ENCODE results near the gene ANKRD40CL. TPM values are rescaled to one million over a fixed set of nuclear protein-coding genes. Genes with fewer than 3 reads are reported as not detected.

ANKRD40CL gene
- polyA plus RNA-seq, 4 donors: 39.0 to 298 (median 149) TPM

- peaks cover 0 to 61% (median 0%) of the 10 kb centered on the region in 3 donors for H3K4me1 ChIP-seq (ENCODE audit: control insufficient read depth in 3 of 3, insufficient read depth in 2 of 3, low read depth in 1 of 3, low read length in 2 of 3)
Observed at GRCh38 chr17:50763716-50764475, 3.4 kb downstream of the ANKRD40CL start.

GRCh38 chr17:50762177-50762576, 5.1 kb downstream of the ANKRD40CL start:
- DNase-seq (no peak), FAIRE-seq (no peak)
- no peaks in the 10 kb centered on the region for H3K9me3 ChIP-seq (ENCODE audit: control insufficient read depth in 2 of 2, insufficient read depth in 1 of 2, low read depth in 1 of 2, low read length in 1 of 2)
- H3K27ac ChIP-seq (ENCODE audit: low read depth in 1 of 3, low read length in 2 of 3): no peak overlapping the region
- H3K27me3 ChIP-seq (ENCODE audit: control insufficient read depth in 3 of 3, insufficient read depth in 3 of 3, low read length in 3 of 3): no peaks in the 10 kb centered on the region
- no peak overlapping the region for H3K4me3 ChIP-seq (ENCODE audit: low read depth in 1 of 3, low read length in 3 of 3)
- H3K36me3 ChIP-seq (ENCODE audit: control insufficient read depth in 3 of 3, insufficient read depth in 2 of 3, low read depth in 1 of 3, low read length in 3 of 3): peaks cover 0 to 16% (median 2%) of the 10 kb centered on the region in 3 donors
- H3K4me1 ChIP-seq (ENCODE audit: control insufficient read depth in 3 of 3, insufficient read depth in 2 of 3, low read depth in 1 of 3, low read length in 2 of 3): peaks cover 0 to 49% (median 0%) of the 10 kb centered on the region in 3 donors
- WGBS, 3 donors: 97 to 100% (median 99%) methylated on average over 2 of the region's 2 CpGs

More at GRCh38 chr17:50763716-50764475, 3.4 kb downstream of the ANKRD40CL start:
- Histone ChIP-seq H3K27ac (ENCODE audit: low read depth in 1 of 3, low read length in 2 of 3) (peak overlapping the region in 2 of 3 donors; percentile 4 to 96), H3K27me3 (ENCODE audit: control insufficient read depth in 3 of 3, insufficient read depth in 3 of 3, low read length in 3 of 3) (no peaks in the 10 kb centered on the region), H3K36me3 (ENCODE audit: control insufficient read depth in 3 of 3, insufficient read depth in 2 of 3, low read depth in 1 of 3, low read length in 3 of 3) (peaks cover 0 to 16% (median 2%) of the 10 kb centered on the region in 3 donors), H3K9me3 (ENCODE audit: control insufficient read depth in 2 of 2, insufficient read depth in 1 of 2, low read depth in 1 of 2, low read length in 1 of 2) (no peaks in the 10 kb centered on the region), H3K4me3 (ENCODE audit: low read depth in 1 of 3, low read length in 3 of 3) (no peak overlapping the region)
- FAIRE-seq (no peak), DNase-seq (peak; percentile 65 to 77)
- 31 to 63% (median 33%) methylated on average over 2 of the region's 2 CpGs for WGBS, 3 donors

GRCh38 chr17:50758989-50759544, 8.3 kb downstream of the ANKRD40CL start:
- Histone ChIP-seq H3K36me3 (ENCODE audit: control insufficient read depth in 3 of 3, insufficient read depth in 2 of 3, low read depth in 1 of 3, low read length in 3 of 3) (peaks cover 2 to 19% (median 3%) of the 10 kb centered on the region in 3 donors), H3K4me3 (ENCODE audit: low read depth in 1 of 3, low read length in 3 of 3) (no peak overlapping the region), H3K27ac (ENCODE audit: low read depth in 1 of 3, low read length in 2 of 3) (peak overlapping the region in 1 of 3 donors; percentile 18), H3K27me3 (ENCODE audit: control insufficient read depth in 3 of 3, insufficient read depth in 3 of 3, low read length in 3 of 3) (no peaks in the 10 kb centered on the region), H3K4me1 (ENCODE audit: control insufficient read depth in 3 of 3, insufficient read depth in 2 of 3, low read depth in 1 of 3, low read length in 2 of 3) (peaks cover 0 to 26% (median 0%) of the 10 kb centered on the region in 3 donors), H3K9me3 (ENCODE audit: control insufficient read depth in 2 of 2, insufficient read depth in 1 of 2, low read depth in 1 of 2, low read length in 1 of 2) (no peaks in the 10 kb centered on the region)
- FAIRE-seq (no peak), DNase-seq (no peak)
- WGBS, 3 donors: 54 to 79% (median 74%) methylated on average over 9 of the region's 9 CpGs

GRCh38 chr17:50758524-50758923, 8.8 kb downstream of the ANKRD40CL start:
- 68 to 70% (median 69%) methylated on average over 5 of the region's 5 CpGs for WGBS, 3 donors
- DNase-seq: no peak
- H3K27me3 ChIP-seq (ENCODE audit: control insufficient read depth in 3 of 3, insufficient read depth in 3 of 3, low read length in 3 of 3): no peaks in the 10 kb centered on the region
- H3K4me1 ChIP-seq (ENCODE audit: control insufficient read depth in 3 of 3, insufficient read depth in 2 of 3, low read depth in 1 of 3, low read length in 2 of 3): peaks cover 0 to 20% (median 0%) of the 10 kb centered on the region in 3 donors
- peaks cover 2 to 22% (median 3%) of the 10 kb centered on the region in 3 donors for H3K36me3 ChIP-seq (ENCODE audit: control insufficient read depth in 3 of 3, insufficient read depth in 2 of 3, low read depth in 1 of 3, low read length in 3 of 3)
- no peak overlapping the region for H3K4me3 ChIP-seq (ENCODE audit: low read depth in 1 of 3, low read length in 3 of 3)
- H3K9me3 ChIP-seq (ENCODE audit: control insufficient read depth in 2 of 2, insufficient read depth in 1 of 2, low read depth in 1 of 2, low read length in 1 of 2): no peaks in the 10 kb centered on the region
- H3K27ac ChIP-seq (ENCODE audit: low read depth in 1 of 3, low read length in 2 of 3): no peak overlapping the region
- FAIRE-seq: no peak

GRCh38 chr17:50754521-50754920, 12.8 kb downstream of the ANKRD40CL start:
- H3K27me3 ChIP-seq (ENCODE audit: control insufficient read depth in 3 of 3, insufficient read depth in 3 of 3, low read length in 3 of 3): no peaks in the 10 kb centered on the region
- H3K4me3 ChIP-seq (ENCODE audit: low read depth in 1 of 3, low read length in 3 of 3): no peak overlapping the region
- DNase-seq (no peak), FAIRE-seq (no peak)
- no peak overlapping the region for H3K27ac ChIP-seq (ENCODE audit: low read depth in 1 of 3, low read length in 2 of 3)
- no peaks in the 10 kb centered on the region for H3K9me3 ChIP-seq (ENCODE audit: control insufficient read depth in 2 of 2, insufficient read depth in 1 of 2, low read depth in 1 of 2, low read length in 1 of 2)
- H3K4me1 ChIP-seq (ENCODE audit: control insufficient read depth in 3 of 3, insufficient read depth in 2 of 3, low read depth in 1 of 3, low read length in 2 of 3): peaks cover 0 to 11% (median 0%) of the 10 kb centered on the region in 3 donors
- 54 to 62% (median 59%) methylated on average over 2 of the region's 2 CpGs for WGBS, 3 donors
- peaks cover 6 to 10% (median 8%) of the 10 kb centered on the region in 3 donors for H3K36me3 ChIP-seq (ENCODE audit: control insufficient read depth in 3 of 3, insufficient read depth in 2 of 3, low read depth in 1 of 3, low read length in 3 of 3)

GRCh38 chr17:50749245-50749644, 18.1 kb downstream of the ANKRD40CL start:
- no peak for FAIRE-seq
- peak overlapping the region in 1 of 3 donors; percentile 8 for H3K27ac ChIP-seq (ENCODE audit: low read depth in 1 of 3, low read length in 2 of 3)
- DNase-seq: no peak
- H3K4me3 ChIP-seq (ENCODE audit: low read depth in 1 of 3, low read length in 3 of 3): no peak overlapping the region
- 48 to 74% (median 60%) methylated on average over 6 of the region's 6 CpGs for WGBS, 3 donors
- H3K36me3 ChIP-seq (ENCODE audit: control insufficient read depth in 3 of 3, insufficient read depth in 2 of 3, low read depth in 1 of 3, low read length in 3 of 3): peaks cover 22 to 24% (median 23%) of the 10 kb centered on the region in 3 donors
- H3K9me3 ChIP-seq (ENCODE audit: control insufficient read depth in 2 of 2, insufficient read depth in 1 of 2, low read depth in 1 of 2, low read length in 1 of 2): no peaks in the 10 kb centered on the region
- no peaks in the 10 kb centered on the region for H3K27me3 ChIP-seq (ENCODE audit: control insufficient read depth in 3 of 3, insufficient read depth in 3 of 3, low read length in 3 of 3)
- peaks cover 0 to 13% (median 0%) of the 10 kb centered on the region in 3 donors for H3K4me1 ChIP-seq (ENCODE audit: control insufficient read depth in 3 of 3, insufficient read depth in 2 of 3, low read depth in 1 of 3, low read length in 2 of 3)

- 92 to 97% (median 93%) methylated on average over 12 of the region's 12 CpGs for WGBS, 3 donors
- H3K4me3 ChIP-seq (ENCODE audit: low read depth in 1 of 3, low read length in 3 of 3): no peak overlapping the region
- peaks cover 28 to 35% (median 30%) of the 10 kb centered on the region in 3 donors for H3K36me3 ChIP-seq (ENCODE audit: control insufficient read depth in 3 of 3, insufficient read depth in 2 of 3, low read depth in 1 of 3, low read length in 3 of 3)
- H3K9me3 ChIP-seq (ENCODE audit: control insufficient read depth in 2 of 2, insufficient read depth in 1 of 2, low read depth in 1 of 2, low read length in 1 of 2): no peaks in the 10 kb centered on the region
- DNase-seq (no peak), FAIRE-seq (no peak)
- no peaks in the 10 kb centered on the region for H3K27me3 ChIP-seq (ENCODE audit: control insufficient read depth in 3 of 3, insufficient read depth in 3 of 3, low read length in 3 of 3)
- no peak overlapping the region for H3K27ac ChIP-seq (ENCODE audit: low read depth in 1 of 3, low read length in 2 of 3)
- peaks cover 0 to 13% (median 0%) of the 10 kb centered on the region in 3 donors for H3K4me1 ChIP-seq (ENCODE audit: control insufficient read depth in 3 of 3, insufficient read depth in 2 of 3, low read depth in 1 of 3, low read length in 2 of 3)
Observed at GRCh38 chr17:50745631-50746030, 21.7 kb downstream of the ANKRD40CL start.

GRCh38 chr17:50739098-50739497, 28.2 kb downstream of the ANKRD40CL start:
- H3K36me3 ChIP-seq (ENCODE audit: control insufficient read depth in 3 of 3, insufficient read depth in 2 of 3, low read depth in 1 of 3, low read length in 3 of 3): peaks cover 11 to 38% (median 24%) of the 10 kb centered on the region in 3 donors
- no peaks in the 10 kb centered on the region for H3K27me3 ChIP-seq (ENCODE audit: control insufficient read depth in 3 of 3, insufficient read depth in 3 of 3, low read length in 3 of 3)
- FAIRE-seq: no peak
- WGBS, 3 donors: 28 to 54% (median 37%) methylated on average over 2 of the region's 2 CpGs
- no peak for DNase-seq
- H3K27ac ChIP-seq (ENCODE audit: low read depth in 1 of 3, low read length in 2 of 3): no peak overlapping the region
- H3K4me3 ChIP-seq (ENCODE audit: low read depth in 1 of 3, low read length in 3 of 3): no peak overlapping the region
- H3K4me1 ChIP-seq (ENCODE audit: control insufficient read depth in 3 of 3, insufficient read depth in 2 of 3, low read depth in 1 of 3, low read length in 2 of 3): no peaks in the 10 kb centered on the region
- no peaks in the 10 kb centered on the region for H3K9me3 ChIP-seq (ENCODE audit: control insufficient read depth in 2 of 2, insufficient read depth in 1 of 2, low read depth in 1 of 2, low read length in 1 of 2)
